HG03432 (cell line): ENCODE measurements around the gene ACOT12.
"Not testable (repeated sequence)": the region's sequence is repeated elsewhere in the genome, so short reads cannot be mapped to it uniquely, and the experiment has no call there.

Experiments used
- ATAC-seq: cut with Tn5 transposase; IDR thresholded peaks from one replicate; pipeline ENCODE4 v1.9.1; 2021; ENCODE audit warnings: mild to moderate bottlenecking, moderate library complexity; ENCODE audit not compliant: unreplicated experiment

ACOT12 gene

DNA sequence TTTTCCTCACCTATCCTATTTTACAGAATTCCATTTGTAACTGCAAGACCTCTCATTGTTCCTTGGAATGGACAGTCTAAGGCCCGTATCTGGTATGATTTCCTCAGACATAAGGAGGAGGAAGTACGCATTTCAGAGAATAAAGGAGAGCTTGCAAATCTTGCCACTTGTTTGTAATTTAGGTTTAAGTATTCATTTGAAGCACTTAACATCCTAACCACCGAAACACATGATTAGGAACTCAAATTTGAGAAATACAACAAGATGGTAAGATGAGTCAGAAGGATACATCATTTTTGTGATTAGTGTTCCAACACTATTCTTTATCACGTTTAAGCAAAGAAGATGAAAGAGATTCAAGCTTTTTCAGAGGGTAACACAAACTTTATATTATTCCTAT, 96.4 kb downstream of the ACOT12 start:
- ATAC-seq: no peak

DNA sequence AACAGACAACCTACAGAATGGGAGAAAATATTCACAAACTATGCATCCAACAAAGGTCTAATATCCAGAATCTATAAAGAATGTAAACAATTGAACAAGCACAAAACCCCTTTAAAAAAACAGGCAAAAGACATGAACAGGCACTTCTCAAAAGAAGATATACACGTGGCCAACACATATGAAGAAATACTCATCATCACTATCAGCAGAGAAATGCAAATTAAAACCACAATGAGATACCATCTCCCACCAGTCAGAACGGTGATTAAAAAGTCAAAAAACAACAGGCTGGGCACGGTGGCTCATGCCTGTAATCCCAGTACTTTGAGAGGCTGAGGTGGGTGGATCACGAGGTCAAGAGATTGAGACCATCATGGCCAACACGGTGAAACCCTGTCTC, 99.9 kb downstream of the ACOT12 start:
- ATAC-seq: not testable (repeated sequence)

DNA sequence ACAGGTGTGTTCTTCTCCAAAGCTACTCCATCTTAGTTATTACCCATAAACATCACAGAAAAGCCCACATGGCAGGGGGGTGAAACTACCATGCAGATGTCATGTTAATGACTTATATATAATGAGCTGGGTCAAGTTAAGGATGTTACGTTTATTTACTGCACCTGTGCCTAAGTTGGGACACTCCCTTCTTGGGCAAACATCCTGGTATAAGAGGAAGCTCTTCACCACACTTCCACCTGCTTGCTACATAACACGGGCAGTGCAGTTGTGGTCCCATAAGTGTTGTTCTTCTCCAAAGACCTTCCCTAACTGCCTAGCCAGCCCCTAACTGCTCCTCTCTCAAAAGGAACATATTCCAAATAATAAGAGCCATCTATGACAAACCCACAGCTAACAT, 101.8 kb downstream of the ACOT12 start:
- no peak for ATAC-seq

DNA sequence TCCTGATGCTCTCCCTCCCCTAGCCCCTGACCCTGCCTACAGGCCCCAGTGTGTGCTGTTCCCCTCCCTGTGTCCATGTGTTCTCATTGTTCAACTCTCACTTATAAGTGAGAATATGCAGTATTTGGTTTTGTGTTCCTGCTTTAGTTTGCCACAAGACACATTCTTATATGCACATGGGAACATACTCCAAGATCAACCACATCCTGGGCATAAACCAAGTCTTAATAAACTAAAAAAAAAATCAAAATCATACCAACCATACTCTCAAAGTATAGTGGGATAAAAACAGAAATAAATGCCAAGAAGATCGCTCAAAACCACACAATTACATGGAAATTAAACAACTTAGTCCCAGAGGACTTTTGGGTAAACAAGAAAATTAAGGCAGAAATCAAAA, 103.8 kb downstream of the ACOT12 start:
- ATAC-seq: no peak

DNA sequence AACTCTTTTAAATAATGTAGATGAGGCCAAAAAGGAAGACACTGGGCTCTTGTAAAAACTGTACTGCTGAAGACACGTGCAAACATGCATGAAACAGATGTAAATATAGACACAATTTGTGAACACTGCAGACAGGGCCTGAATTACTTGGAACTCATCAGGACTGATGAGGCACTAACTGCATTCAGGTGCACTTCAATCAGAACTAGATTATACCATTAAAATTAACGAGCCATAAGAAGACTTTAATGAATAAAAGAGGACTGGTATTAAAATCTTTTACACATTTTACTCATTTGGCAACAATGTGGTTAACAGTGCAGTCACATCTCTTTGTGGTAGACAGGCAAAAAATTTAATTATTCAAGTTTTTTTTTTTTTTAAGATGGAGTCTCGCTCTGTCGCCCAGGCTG, 105.9 kb downstream of the ACOT12 start:
- ATAC-seq: peak; percentile 42

DNA sequence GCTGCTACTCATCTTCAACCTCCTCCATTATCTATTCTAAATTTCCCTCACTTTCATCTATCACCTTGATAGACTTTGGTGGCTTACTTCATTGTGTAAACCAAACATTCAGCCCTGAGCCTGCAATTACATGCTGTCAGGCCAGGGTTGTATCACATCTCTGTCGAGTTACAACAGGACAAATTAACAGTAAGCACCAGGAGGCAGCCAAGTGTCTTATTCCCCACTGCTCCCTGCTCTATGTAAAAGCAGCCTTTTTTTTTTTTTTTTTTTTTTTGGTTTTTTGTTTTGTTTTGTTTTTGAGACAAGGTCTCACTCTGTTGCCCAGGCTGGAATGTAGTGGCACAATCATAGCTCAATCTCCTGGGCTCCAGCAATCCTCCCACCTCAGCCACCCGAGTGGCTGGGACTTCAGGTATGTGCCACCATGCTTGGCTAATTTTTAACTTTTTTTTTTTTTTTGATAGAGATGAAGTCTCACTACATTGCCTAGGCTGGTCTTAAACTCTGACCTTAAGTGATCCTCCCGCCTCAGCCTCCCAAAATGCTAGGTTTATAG, 107.8 kb downstream of the ACOT12 start:
- ATAC-seq: no peak

DNA sequence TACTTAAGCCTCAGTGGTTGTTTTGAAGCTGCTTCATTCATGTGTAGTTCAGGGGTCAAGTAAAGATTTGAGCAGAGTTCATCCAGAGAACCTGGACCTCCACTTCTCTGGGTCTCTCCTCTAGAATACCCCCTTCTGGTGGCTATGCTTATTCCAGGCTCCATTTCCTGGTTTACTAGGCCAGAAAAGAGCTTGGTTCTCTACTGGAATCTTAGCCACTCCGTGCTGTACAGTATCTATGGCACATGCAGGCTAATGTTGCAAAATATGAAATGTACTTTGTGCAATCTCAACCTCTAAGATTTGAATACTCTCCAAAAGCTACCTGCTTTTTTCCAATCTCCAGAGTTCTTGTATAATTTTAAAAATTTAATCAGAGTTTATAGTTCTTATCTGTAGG, 110.0 kb downstream of the ACOT12 start:
- ATAC-seq: no peak
